Measurements from ENCODE around the gene XPO1.
"Not testable (repeated sequence)": the region's sequence is repeated elsewhere in the genome, so short reads cannot be mapped to it uniquely, and the experiment has no call there.

Gene XPO1

GRCh38 chr2:61543062-61543461, 4.9 kb upstream of the XPO1 start:
- Histone ChIP-seq H3K9me3 (ENCODE audit: insufficient read depth, low read length) (no peaks in the 10 kb centered on the region), H3K27ac (ENCODE audit: low read depth, low read length) (no peak overlapping the region), H3K4me2 (ENCODE audit: low read depth, low read length, poor library complexity, severe bottlenecking) (no peak overlapping the region), H3F3A (ENCODE audit: insufficient read depth) (peaks cover 9% of the 10 kb centered on the region; the same call in 1 of the 2 replicates), H3K4me3 (ENCODE audit: insufficient read depth, low read length, poor library complexity, severe bottlenecking) (no peak overlapping the region), H3K79me2 (ENCODE audit: insufficient read depth, low read length) (no peaks in the 10 kb centered on the region; the same call in 1 of the 2 replicates), H3K9ac (ENCODE audit: low read length) (no peak overlapping the region), H3K9me2 (replicated peaks; ENCODE audit: insufficient read depth, low read length) (no peaks in the 10 kb centered on the region), H3K27me3 (ENCODE audit: low read length) (no peaks in the 10 kb centered on the region), H4K20me1 (ENCODE audit: low read depth, low read length) (no peaks in the 10 kb centered on the region), H2AFZ (ENCODE audit: low read depth, low read length, severe bottlenecking) (no peak overlapping the region), H3K36me3 (ENCODE audit: low read length) (no peaks in the 10 kb centered on the region)
- no peak for TF ChIP-seq EZH2phosphoT487 (conservative IDR thresholded peaks at IDR 0.05; ENCODE audit: low read length)
- TF ChIP-seq, protein P1, sequence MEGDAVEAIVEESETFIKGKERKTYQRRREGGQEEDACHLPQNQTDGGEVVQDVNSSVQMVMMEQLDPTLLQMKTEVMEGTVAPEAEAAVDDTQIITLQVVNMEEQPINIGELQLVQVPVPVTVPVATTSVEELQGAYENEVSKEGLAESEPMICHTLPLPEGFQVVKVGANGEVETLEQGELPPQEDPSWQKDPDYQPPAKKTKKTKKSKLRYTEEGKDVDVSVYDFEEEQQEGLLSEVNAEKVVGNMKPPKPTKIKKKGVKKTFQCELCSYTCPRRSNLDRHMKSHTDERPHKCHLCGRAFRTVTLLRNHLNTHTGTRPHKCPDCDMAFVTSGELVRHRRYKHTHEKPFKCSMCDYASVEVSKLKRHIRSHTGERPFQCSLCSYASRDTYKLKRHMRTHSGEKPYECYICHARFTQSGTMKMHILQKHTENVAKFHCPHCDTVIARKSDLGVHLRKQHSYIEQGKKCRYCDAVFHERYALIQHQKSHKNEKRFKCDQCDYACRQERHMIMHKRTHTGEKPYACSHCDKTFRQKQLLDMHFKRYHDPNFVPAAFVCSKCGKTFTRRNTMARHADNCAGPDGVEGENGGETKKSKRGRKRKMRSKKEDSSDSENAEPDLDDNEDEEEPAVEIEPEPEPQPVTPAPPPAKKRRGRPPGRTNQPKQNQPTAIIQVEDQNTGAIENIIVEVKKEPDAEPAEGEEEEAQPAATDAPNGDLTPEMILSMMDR (IDR thresholded peaks at IDR 0.05; ENCODE audit: insufficient read depth, low read length, poor library complexity, severe bottlenecking) = peak; percentile 25

DNA sequence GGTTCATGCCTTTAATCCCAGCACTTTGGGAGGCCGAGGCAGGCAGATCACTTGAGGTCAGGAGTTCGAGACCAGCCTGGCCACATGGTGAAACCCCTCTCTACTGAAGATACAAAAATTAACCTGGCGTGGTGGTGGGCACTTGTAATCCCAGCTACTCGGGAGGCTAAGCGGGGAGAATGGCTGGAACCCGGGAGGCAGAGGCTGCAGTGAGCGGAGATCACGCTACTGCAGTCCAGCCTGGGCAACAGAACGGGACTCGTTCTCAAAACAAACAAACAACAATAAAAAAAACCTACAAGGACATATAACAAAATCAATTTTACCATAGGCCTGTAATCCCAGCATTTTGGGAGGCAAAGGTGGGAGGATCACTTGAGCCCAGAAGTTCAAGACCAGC, 2.0 kb upstream of the XPO1 start:
- not testable (repeated sequence) for H3K4me3 ChIP-seq (ENCODE audit: insufficient read depth, low read length, poor library complexity, severe bottlenecking); H3K27ac ChIP-seq (ENCODE audit: low read depth, low read length); H3K9me3 ChIP-seq (ENCODE audit: insufficient read depth, low read length); H2AFZ ChIP-seq (ENCODE audit: low read depth, low read length, severe bottlenecking); H3F3A ChIP-seq (ENCODE audit: insufficient read depth); H3K4me2 ChIP-seq (ENCODE audit: low read depth, low read length, poor library complexity, severe bottlenecking); H3K9me2 ChIP-seq (replicated peaks; ENCODE audit: insufficient read depth, low read length); H3K9ac ChIP-seq (ENCODE audit: low read length); H3K36me3 ChIP-seq (ENCODE audit: low read length); H3K27me3 ChIP-seq (ENCODE audit: low read length)
- peaks cover 27% of the 10 kb centered on the region for H3K79me2 ChIP-seq (ENCODE audit: insufficient read depth, low read length)
- H4K20me1 ChIP-seq (ENCODE audit: low read depth, low read length) = peaks cover 12% of the 10 kb centered on the region

GRCh38 chr2:61538920-61539520, 864 bp upstream of the XPO1 start:
- 0 out of 2 replicates have a peak, but pooled peaks cover 2% of the 10 kb centered on the region for H3K36me3 ChIP-seq (ENCODE audit: low read length)
- H4K20me1 ChIP-seq (ENCODE audit: low read depth, low read length) = peaks cover 22% of the 10 kb centered on the region
- H3K9me2 ChIP-seq (replicated peaks; ENCODE audit: insufficient read depth, low read length) = no peaks in the 10 kb centered on the region
- H3K27ac ChIP-seq (ENCODE audit: low read depth, low read length) = peak overlapping the region; percentile 93
- no peaks in the 10 kb centered on the region for H3K27me3 ChIP-seq (ENCODE audit: low read length)
- H3K9me3 ChIP-seq (ENCODE audit: insufficient read depth, low read length) = no peaks in the 10 kb centered on the region
- H3K9ac ChIP-seq (ENCODE audit: low read length) = peak overlapping the region; percentile 95
- H3F3A ChIP-seq (ENCODE audit: insufficient read depth) = peaks cover 9% of the 10 kb centered on the region; the same call in 1 of the 2 replicates
- peak overlapping the region; percentile 55 for H3K4me3 ChIP-seq (ENCODE audit: insufficient read depth, low read length, poor library complexity, severe bottlenecking)
- peak overlapping the region; percentile 71 for H3K4me2 ChIP-seq (ENCODE audit: low read depth, low read length, poor library complexity, severe bottlenecking)
- TF ChIP-seq EZH2phosphoT487 (conservative IDR thresholded peaks at IDR 0.05; ENCODE audit: low read length) = no peak
- TF ChIP-seq, protein P1 (IDR thresholded peaks at IDR 0.05; ENCODE audit: insufficient read depth, low read length, poor library complexity, severe bottlenecking) = no peak
- peak overlapping the region; percentile 70 for H2AFZ ChIP-seq (ENCODE audit: low read depth, low read length, severe bottlenecking)
- H3K79me2 ChIP-seq (ENCODE audit: insufficient read depth, low read length) = peaks cover 39% of the 10 kb centered on the region

DNA sequence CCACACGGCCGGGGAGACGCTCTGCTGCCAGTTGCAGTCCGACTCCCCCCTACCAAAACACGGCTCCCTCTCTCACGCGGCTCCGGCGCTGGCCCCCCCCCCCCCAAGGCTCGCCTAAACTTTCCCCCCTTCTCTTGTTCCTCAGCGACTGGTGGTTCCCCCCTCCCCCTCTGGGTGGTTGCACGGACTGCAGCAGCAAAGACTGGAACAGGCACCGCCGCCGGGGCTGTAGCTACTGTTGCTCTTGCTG, 281 bp downstream of the XPO1 start:
- Histone ChIP-seq H3K4me3 (ENCODE audit: insufficient read depth, low read length, poor library complexity, severe bottlenecking) (peak overlapping the region; percentile 94), H3K9me2 (replicated peaks; ENCODE audit: insufficient read depth, low read length) (no peaks in the 10 kb centered on the region), H3K36me3 (ENCODE audit: low read length) (peaks cover 9% of the 10 kb centered on the region; the same call in 1 of the 2 replicates), H2AFZ (ENCODE audit: low read depth, low read length, severe bottlenecking) (no peak overlapping the region), H3K4me2 (ENCODE audit: low read depth, low read length, poor library complexity, severe bottlenecking) (peak overlapping the region; percentile 53), H3K79me2 (ENCODE audit: insufficient read depth, low read length) (peaks cover 50% of the 10 kb centered on the region), H3K27me3 (ENCODE audit: low read length) (no peaks in the 10 kb centered on the region), H3F3A (ENCODE audit: insufficient read depth) (peaks cover 18% of the 10 kb centered on the region; the same call in 1 of the 2 replicates), H3K9me3 (ENCODE audit: insufficient read depth, low read length) (no peaks in the 10 kb centered on the region), H4K20me1 (ENCODE audit: low read depth, low read length) (peaks cover 33% of the 10 kb centered on the region), H3K9ac (ENCODE audit: low read length) (peak overlapping the region; percentile 95), H3K27ac (ENCODE audit: low read depth, low read length) (peak overlapping the region; percentile 93)
- TF ChIP-seq EZH2phosphoT487 (conservative IDR thresholded peaks at IDR 0.05; ENCODE audit: low read length) = no peak
- TF ChIP-seq, protein P1 (IDR thresholded peaks at IDR 0.05; ENCODE audit: insufficient read depth, low read length, poor library complexity, severe bottlenecking) = no peak

Data from SU-DHL-6 (cell line).